ENCODE results near the gene CEBPB. TPM values are rescaled to one million over a fixed set of nuclear protein-coding genes. Genes with fewer than 3 reads are reported as not detected.
"Not testable (repeated sequence)": the region's sequence is repeated elsewhere in the genome, so short reads cannot be mapped to it uniquely, and the experiment has no call there.

CEBPB gene
- total and polyA plus RNA-seq, 2 experiments from 2014 or later, result 22.0 to 22.9 TPM

GRCh38 chr20:50175938-50176933 lies 14.4 kb upstream of the CEBPB start:
- Histone ChIP-seq H3K4me3 (no peak overlapping the region), H3K9me3 (ENCODE audit: low read depth) (no peaks in the 10 kb centered on the region), H3K36me3 (no peaks in the 10 kb centered on the region), H3K4me1 (ENCODE audit: low read depth) (peaks cover 8% of the 10 kb centered on the region), H3K27me3 (no peaks in the 10 kb centered on the region), H3K27ac (no peak overlapping the region)
- TF ChIP-seq, protein P1, sequence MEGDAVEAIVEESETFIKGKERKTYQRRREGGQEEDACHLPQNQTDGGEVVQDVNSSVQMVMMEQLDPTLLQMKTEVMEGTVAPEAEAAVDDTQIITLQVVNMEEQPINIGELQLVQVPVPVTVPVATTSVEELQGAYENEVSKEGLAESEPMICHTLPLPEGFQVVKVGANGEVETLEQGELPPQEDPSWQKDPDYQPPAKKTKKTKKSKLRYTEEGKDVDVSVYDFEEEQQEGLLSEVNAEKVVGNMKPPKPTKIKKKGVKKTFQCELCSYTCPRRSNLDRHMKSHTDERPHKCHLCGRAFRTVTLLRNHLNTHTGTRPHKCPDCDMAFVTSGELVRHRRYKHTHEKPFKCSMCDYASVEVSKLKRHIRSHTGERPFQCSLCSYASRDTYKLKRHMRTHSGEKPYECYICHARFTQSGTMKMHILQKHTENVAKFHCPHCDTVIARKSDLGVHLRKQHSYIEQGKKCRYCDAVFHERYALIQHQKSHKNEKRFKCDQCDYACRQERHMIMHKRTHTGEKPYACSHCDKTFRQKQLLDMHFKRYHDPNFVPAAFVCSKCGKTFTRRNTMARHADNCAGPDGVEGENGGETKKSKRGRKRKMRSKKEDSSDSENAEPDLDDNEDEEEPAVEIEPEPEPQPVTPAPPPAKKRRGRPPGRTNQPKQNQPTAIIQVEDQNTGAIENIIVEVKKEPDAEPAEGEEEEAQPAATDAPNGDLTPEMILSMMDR (IDR thresholded peaks at IDR 0.05; ENCODE audit: low read depth, low read length), result no peak
- no peak for DNase-seq (ENCODE audit: low read depth in 1 of 2, low spot score in 1 of 2)

GRCh38 chr20:50178672-50179071 lies 12.0 kb upstream of the CEBPB start:
- H3K27ac ChIP-seq; DNase-seq (ENCODE audit: low read depth in 1 of 2, low spot score in 1 of 2); H3K4me1 ChIP-seq (ENCODE audit: low read depth); H3K27me3 ChIP-seq; H3K36me3 ChIP-seq; H3K9me3 ChIP-seq (ENCODE audit: low read depth); H3K4me3 ChIP-seq: not testable (repeated sequence)

DNA sequence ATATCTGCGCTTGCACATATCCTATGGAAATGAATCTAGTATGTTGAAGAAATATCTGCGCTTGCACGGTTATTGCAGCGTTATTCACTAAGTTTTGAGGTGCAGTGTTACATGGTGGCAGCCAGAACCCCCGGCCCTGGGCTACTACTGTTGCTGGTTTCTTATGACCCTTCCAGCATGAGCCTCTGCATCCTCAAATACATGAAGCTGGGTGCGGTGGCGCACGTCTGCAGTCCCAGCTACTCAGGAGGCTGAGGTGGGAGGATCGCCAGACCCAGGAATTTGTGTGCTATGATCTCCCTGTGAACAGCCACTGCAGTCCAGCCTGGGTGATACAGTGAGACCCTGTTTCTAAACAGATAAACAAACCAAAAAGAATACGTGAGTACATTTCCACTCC lies 9.3 kb upstream of the CEBPB start:
- TF ChIP-seq, protein P1 (IDR thresholded peaks at IDR 0.05; ENCODE audit: low read depth, low read length), result no peak
- Histone ChIP-seq H3K9me3 (ENCODE audit: low read depth) (no peaks in the 10 kb centered on the region), H3K27me3 (no peaks in the 10 kb centered on the region), H3K27ac (no peak overlapping the region), H3K36me3 (no peaks in the 10 kb centered on the region), H3K4me3 (no peak overlapping the region), H3K4me1 (ENCODE audit: low read depth) (no peaks in the 10 kb centered on the region)
- no peak for DNase-seq (ENCODE audit: low read depth in 1 of 2, low spot score in 1 of 2)

GRCh38 chr20:50182346-50182745 lies 8.3 kb upstream of the CEBPB start:
- TF ChIP-seq, protein P1 (IDR thresholded peaks at IDR 0.05; ENCODE audit: low read depth, low read length), result no peak
- H3K4me3 ChIP-seq, result no peak overlapping the region
- H3K27me3 ChIP-seq, result no peaks in the 10 kb centered on the region
- no peaks in the 10 kb centered on the region for H3K36me3 ChIP-seq
- H3K4me1 ChIP-seq (ENCODE audit: low read depth), result no peaks in the 10 kb centered on the region
- no peaks in the 10 kb centered on the region for H3K9me3 ChIP-seq (ENCODE audit: low read depth)
- no peak for DNase-seq (ENCODE audit: low read depth in 1 of 2, low spot score in 1 of 2)
- H3K27ac ChIP-seq, result no peak overlapping the region

- Histone ChIP-seq H3K27me3 (no peaks in the 10 kb centered on the region), H3K4me3 (no peak overlapping the region), H3K4me1 (ENCODE audit: low read depth) (no peaks in the 10 kb centered on the region), H3K9me3 (ENCODE audit: low read depth) (no peaks in the 10 kb centered on the region), H3K27ac (no peak overlapping the region), H3K36me3 (no peaks in the 10 kb centered on the region)
- TF ChIP-seq, protein P1 (IDR thresholded peaks at IDR 0.05; ENCODE audit: low read depth, low read length), result no peak
- DNase-seq (ENCODE audit: low read depth in 1 of 2, low spot score in 1 of 2), result no peak
Observed at GRCh38 chr20:50185426-50185825, 5.2 kb upstream of the CEBPB start.
